Activated naive CD4-positive, alpha-beta T cell treated with anti-CD3 and anti-CD28 coated beads for 36 hours (primary cell): ENCODE data around the gene LIN7C. TPM values are rescaled to one million over a fixed set of nuclear protein-coding genes. Genes with fewer than 3 reads are reported as not detected.

Experiments used
- CTCF ChIA-PET: fragments of 350-600 bp; sonication (Branson Sonifier 250); formaldehyde crosslinking; loops from one replicate; lab custom pipeline; 2021; ENCODE audit warnings: antibody characterized with exemption; lab: Charles Lee
- DNase-seq: peaks from one replicate; pipeline ENCODE4 v3.0.0-alpha.2; 2020
- H3K27ac Mint-ChIP-seq: one replicate; pipeline ENCODE4 v1.8.0; 2021; ENCODE audit warnings: mild to moderate bottlenecking, mixed read lengths
- H3K27me3 Mint-ChIP-seq: one replicate; pipeline ENCODE4 v1.8.0; 2021; ENCODE audit warnings: low read depth, mixed read lengths
- H3K36me3 Mint-ChIP-seq: one replicate; pipeline ENCODE4 v1.8.0; 2021; ENCODE audit warnings: low read depth, mixed read lengths
- H3K4me1 Mint-ChIP-seq: one replicate; pipeline ENCODE4 v1.8.0; 2021; ENCODE audit warnings: low read depth, mixed read lengths
- H3K4me3 Mint-ChIP-seq: one replicate; pipeline ENCODE4 v1.8.0; 2021; ENCODE audit warnings: mild to moderate bottlenecking, moderate library complexity, mixed read lengths
- H3K9me3 Mint-ChIP-seq: one replicate; pipeline ENCODE4 v1.8.0; 2021; ENCODE audit warnings: mixed read lengths
- intact Hi-C: fragments of 100-400 bp; cut with micrococcal nuclease; formaldehyde crosslinking; loops from one replicate; pipeline ENCODE4 v1.15.1; 2023
- total RNA-seq, 2 experiments: library from RNA; stranded (reverse); gene quantifications; one replicate each; pipeline ENCODE4 v1.2.3, GENCODE V29; 2021

LIN7C gene, protein sequence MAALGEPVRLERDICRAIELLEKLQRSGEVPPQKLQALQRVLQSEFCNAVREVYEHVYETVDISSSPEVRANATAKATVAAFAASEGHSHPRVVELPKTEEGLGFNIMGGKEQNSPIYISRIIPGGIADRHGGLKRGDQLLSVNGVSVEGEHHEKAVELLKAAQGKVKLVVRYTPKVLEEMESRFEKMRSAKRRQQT
- 10 to 100 TPM; 30.5 to 31.1 TPM for total RNA-seq

DNA sequence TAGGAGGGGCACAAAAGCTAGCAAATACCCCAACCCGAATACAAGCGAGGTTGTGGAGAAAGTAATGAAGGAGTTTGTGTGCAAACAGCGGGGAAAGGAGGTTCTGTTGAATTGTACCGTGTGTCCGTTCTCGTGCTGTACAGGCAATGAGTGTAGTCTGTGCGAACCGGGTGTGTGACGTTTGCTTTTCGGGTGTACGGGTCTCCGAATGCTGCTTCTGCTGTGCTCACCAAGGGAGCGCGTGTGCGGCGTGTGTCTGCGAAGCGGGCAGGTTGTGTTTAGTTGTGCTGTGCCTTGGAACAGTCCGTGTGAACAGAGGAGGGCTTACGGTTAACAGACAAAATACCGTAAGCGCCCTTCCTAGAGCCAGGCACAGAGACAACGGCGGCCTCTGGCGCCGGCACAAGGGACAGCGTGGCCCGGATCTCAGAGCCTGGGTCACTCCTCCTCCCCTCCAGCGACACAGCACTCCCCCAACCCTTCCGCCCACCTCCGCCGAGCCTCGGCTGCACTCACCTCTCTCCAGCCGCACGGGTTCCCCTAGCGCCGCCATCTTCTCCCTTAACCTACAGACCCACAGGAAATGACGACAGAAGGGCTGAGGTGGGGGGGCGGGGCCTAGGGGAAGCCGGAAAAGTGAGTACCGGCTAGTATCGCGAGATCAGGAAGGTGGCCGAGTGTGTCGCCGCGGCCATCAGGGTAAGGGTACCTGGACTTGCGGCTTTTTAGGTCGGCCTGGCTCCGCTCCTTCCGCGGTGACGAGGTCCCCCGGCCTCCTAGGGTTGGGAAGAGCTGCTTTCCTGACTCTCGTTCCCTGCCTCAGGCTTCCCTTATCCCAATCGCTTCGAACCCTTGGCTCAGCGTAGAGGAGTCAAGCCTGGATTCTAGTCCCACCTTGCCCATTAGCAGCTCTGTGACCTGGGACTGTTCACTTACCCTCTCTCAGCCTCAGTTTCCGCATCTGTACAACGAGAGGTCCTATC, at the start of gene LIN7C:
Gene LIN7C (minus strand): TSS at position 570 of the 983 bp plus-strand sequence. CDS start 17 bp downstream, at position 553.
- Mint-ChIP-seq H3K4me3 (peak within 1 kb of the TSS; percentile 96), H3K4me1 (peaks cover 46% of the 10 kb centered on the region), H3K27me3 (no peaks in the 10 kb centered on the region), H3K9me3 (no peaks in the 10 kb centered on the region), H3K36me3 (peaks cover 7% of the 10 kb centered on the region), H3K27ac (peak within 1 kb of the TSS; percentile 95)
- intact Hi-C loops: loop anchor here (1.0 kb wide), 4 partner anchors 9 to 602 kb away; partner anchors contain the start of genes CCDC34, KIF18A, LGR4 and METTL15
- CTCF ChIA-PET: no interaction called here
- DNase-seq: peak; percentile 98

DNA sequence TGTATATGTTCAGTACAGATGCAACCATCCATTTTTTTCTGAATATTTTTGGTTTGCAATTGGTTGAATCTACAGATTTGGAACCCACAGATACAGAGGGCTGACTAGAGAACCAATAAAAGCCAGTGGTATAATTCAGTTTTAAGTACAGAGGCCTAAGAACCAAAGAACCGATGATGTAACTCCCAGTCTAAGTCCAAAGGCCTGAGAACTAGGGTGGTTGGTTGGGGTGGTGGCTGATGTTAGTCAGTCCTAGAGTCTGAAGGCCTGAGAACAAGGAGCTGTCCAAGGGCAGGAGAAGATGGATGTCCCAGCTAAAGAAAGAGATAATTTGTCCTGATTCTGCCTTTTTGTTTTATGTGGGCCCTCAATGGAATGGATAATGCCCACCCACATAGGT, 48.7 kb upstream of the LIN7C start:
- no peak overlapping the region for H3K4me3 Mint-ChIP-seq
- CTCF ChIA-PET: no interaction called here
- intact Hi-C loops: no loop called here
- H3K36me3 Mint-ChIP-seq: no peaks in the 10 kb centered on the region
- no peaks in the 10 kb centered on the region for H3K4me1 Mint-ChIP-seq
- DNase-seq: no peak
- no peaks in the 10 kb centered on the region for H3K27me3 Mint-ChIP-seq
- H3K9me3 Mint-ChIP-seq: no peaks in the 10 kb centered on the region
- H3K27ac Mint-ChIP-seq: no peak overlapping the region

DNA sequence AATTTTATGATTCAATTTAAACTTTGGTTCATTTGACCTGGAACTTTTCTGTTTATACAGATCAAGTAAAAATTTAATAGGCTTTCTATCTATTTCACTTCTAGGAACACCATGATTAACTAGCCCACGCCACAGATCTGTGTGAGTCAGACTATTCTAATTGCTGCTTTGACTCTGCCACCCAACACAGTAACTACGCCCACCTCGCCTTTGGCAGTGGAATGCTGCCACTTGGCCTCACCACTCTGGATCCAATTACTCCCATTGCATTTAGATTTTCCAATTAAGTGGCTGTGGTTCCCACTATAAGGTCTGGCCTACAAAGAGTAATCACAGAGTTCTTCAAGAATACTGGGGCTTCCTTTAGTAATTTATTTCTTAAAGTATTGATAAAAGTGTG, 46.6 kb upstream of the LIN7C start:
- no peak overlapping the region for H3K4me3 Mint-ChIP-seq
- no peak for DNase-seq
- intact Hi-C loops: no loop called here
- CTCF ChIA-PET: no interaction called here
- H3K27me3 Mint-ChIP-seq: no peaks in the 10 kb centered on the region
- H3K9me3 Mint-ChIP-seq: no peaks in the 10 kb centered on the region
- H3K27ac Mint-ChIP-seq: no peak overlapping the region
- H3K36me3 Mint-ChIP-seq: no peaks in the 10 kb centered on the region
- no peaks in the 10 kb centered on the region for H3K4me1 Mint-ChIP-seq

DNA sequence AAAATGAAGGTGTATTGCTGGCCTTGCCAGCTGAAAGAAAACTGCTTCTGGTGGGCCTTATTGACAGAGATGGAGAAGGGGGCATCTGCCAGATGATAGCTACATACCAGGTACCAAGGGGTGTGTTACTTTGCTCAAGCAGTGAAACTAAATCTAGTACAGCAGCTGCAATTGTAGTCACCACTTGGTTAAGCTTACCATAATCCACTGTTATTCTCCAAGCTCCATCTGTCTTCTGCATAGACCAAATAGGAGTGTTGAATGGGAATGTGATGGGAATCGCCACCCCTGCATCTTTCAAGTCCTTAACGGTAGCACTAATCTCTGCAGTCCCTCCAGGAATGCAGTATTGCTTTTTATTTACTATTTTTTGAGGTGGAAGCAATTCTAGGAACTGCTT, 45.8 kb upstream of the LIN7C start:
- no peak overlapping the region for H3K4me3 Mint-ChIP-seq
- no peaks in the 10 kb centered on the region for H3K27me3 Mint-ChIP-seq
- no peaks in the 10 kb centered on the region for H3K36me3 Mint-ChIP-seq
- H3K4me1 Mint-ChIP-seq: no peaks in the 10 kb centered on the region
- DNase-seq: no peak
- CTCF ChIA-PET: no interaction called here
- no peaks in the 10 kb centered on the region for H3K9me3 Mint-ChIP-seq
- intact Hi-C loops: no loop called here
- H3K27ac Mint-ChIP-seq: no peak overlapping the region

DNA sequence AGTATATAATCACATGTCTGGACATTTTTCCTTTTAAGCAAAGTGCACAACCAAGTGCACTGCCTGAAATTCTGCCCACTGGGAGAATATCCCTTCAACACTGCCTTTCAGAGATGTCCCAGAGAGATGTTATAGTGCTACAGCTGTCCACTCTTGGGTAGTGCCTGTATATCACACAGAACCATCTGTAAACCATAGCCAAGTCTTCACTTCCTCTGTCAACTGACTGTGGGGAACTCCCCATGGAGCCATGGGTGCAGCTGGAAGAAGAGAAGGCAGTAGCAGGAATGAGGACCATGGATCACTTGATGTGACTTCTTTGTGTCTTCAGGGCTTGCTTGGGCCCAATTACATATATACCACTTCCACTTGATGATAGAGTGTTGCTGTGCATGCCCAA, 44.6 kb upstream of the LIN7C start:
- no peaks in the 10 kb centered on the region for H3K9me3 Mint-ChIP-seq
- CTCF ChIA-PET: no interaction called here

DNA sequence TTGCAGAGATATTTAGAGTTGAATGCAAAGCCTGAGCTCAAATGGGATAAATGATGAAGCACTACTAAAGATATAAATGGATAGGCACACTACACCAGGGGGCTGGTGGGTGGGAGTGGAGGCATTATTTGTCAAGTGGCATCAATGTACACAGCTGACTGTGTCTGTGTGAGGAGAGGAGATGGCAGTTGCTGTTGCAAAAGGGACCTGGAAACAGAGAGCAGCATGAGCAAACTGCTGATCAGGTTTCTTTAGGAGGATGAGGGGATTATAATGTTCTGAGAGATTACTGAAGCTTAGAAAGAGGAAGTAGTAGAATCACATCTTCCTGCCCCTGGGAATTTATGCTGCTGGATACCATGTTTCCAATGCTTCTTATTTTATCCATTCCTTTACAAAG, 39.4 kb upstream of the LIN7C start:
- CTCF ChIA-PET: no interaction called here
- Mint-ChIP-seq H3K4me3 (no peak overlapping the region), H3K4me1 (no peaks in the 10 kb centered on the region), H3K36me3 (peaks cover 8% of the 10 kb centered on the region), H3K27ac (no peak overlapping the region), H3K9me3 (no peaks in the 10 kb centered on the region), H3K27me3 (no peaks in the 10 kb centered on the region)
- no peak for DNase-seq
- intact Hi-C loops: no loop called here

More for the DNA sequence above, 44.6 kb upstream of the LIN7C start:
- H3K27ac Mint-ChIP-seq: no peak overlapping the region
- no peaks in the 10 kb centered on the region for H3K27me3 Mint-ChIP-seq
- H3K4me3 Mint-ChIP-seq: no peak overlapping the region
- no peaks in the 10 kb centered on the region for H3K36me3 Mint-ChIP-seq
- H3K4me1 Mint-ChIP-seq: no peaks in the 10 kb centered on the region
- intact Hi-C loops: no loop called here
- no peak for DNase-seq

DNA sequence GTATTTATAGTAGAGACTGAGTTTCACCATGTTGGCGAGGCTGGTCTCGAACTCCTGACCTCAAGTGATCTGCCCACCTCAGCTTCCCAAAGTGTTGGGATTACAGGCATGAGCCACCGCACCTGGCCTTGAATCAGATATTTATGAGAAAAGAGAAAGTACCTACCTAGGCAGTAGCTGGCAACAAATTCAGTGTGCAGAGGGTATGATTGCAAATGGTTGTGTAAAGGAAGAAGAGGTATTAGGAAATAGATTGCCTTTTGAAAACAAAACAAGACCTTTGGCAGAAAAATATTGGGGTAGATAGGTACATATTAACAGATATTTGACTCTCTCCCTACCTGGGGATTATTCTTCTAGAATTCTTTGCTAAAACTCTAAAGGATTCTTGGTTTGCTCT, 38.5 kb upstream of the LIN7C start:
- no peaks in the 10 kb centered on the region for H3K4me1 Mint-ChIP-seq
- no peak overlapping the region for H3K27ac Mint-ChIP-seq
- no peak overlapping the region for H3K4me3 Mint-ChIP-seq
- DNase-seq: no peak
- peaks cover 8% of the 10 kb centered on the region for H3K36me3 Mint-ChIP-seq
- H3K27me3 Mint-ChIP-seq: no peaks in the 10 kb centered on the region
- intact Hi-C loops: no loop called here
- CTCF ChIA-PET: interaction anchor here (1.2 kb wide), 1 partner anchor 37 kb away, joined by 5 read pairs; no protein-coding TSS in a partner anchor
- H3K9me3 Mint-ChIP-seq: no peaks in the 10 kb centered on the region

DNA sequence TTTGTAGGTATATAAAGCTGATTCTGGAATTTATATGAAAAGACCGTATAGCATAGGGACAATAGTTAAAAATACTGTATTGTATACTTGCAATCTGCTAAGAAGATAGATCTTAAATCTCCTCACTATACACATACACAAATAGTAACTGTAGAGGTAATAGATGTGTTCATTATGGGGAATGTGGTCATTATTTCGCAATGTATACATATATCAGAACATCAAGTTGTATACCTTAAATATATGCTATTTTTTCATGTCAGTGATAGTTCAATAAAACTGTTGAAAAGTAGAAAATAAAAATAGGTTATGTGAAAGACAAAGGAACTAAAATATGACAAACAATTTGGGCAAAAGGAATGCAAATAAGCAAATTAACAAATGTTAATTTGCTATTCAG, 35.2 kb upstream of the LIN7C start:
- Mint-ChIP-seq H3K27ac (no peak overlapping the region), H3K27me3 (no peaks in the 10 kb centered on the region), H3K9me3 (no peaks in the 10 kb centered on the region), H3K36me3 (peaks cover 8% of the 10 kb centered on the region), H3K4me1 (no peaks in the 10 kb centered on the region), H3K4me3 (no peak overlapping the region)
- DNase-seq: no peak
- intact Hi-C loops: no loop called here
- CTCF ChIA-PET: no interaction called here

DNA sequence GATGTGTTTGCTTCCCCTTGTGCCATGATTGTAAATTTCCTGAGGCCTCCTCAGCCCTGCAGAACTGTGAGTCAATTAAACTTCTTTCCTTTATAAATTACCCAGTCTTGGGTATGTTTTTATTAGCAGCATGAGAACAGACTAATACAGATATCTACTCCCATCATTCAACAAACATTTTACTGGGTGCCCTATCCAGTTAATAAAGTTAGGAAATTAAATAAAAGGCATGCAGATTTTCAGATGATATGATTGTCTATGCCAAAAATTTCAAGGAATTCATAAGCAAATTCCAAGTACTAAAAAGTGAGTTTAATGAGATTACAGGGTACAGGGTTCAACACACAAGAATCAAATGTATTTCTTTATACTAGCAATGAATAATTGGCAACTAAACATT, 33.5 kb upstream of the LIN7C start:
- peaks cover 8% of the 10 kb centered on the region for H3K36me3 Mint-ChIP-seq
- no peak overlapping the region for H3K4me3 Mint-ChIP-seq
- no peaks in the 10 kb centered on the region for H3K9me3 Mint-ChIP-seq
- no peaks in the 10 kb centered on the region for H3K4me1 Mint-ChIP-seq
- H3K27ac Mint-ChIP-seq: no peak overlapping the region
- CTCF ChIA-PET: no interaction called here
- DNase-seq: no peak
- intact Hi-C loops: no loop called here
- H3K27me3 Mint-ChIP-seq: no peaks in the 10 kb centered on the region

DNA sequence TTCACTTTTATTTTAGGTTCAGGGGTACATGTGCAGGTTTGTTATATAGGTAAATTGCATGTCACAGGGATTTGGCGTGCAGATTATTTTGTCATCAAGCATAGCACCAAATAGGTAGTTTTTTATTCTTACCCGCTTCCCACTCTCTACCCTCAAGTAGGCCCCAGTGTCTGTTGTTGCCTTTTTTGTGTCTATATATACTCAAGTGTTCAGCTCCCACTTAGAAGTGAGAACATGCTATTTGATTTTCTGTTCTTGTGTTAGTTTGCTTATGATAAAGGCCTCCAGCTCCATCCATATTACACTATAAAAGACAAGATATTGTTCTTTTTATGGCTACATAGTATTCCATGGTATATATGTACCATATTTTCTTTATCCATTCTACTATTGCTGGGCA, 28.5 kb upstream of the LIN7C start:
- no peaks in the 10 kb centered on the region for H3K9me3 Mint-ChIP-seq
- H3K27me3 Mint-ChIP-seq: no peaks in the 10 kb centered on the region
- intact Hi-C loops: no loop called here
- no peak overlapping the region for H3K4me3 Mint-ChIP-seq
- H3K27ac Mint-ChIP-seq: no peak overlapping the region
- no peaks in the 10 kb centered on the region for H3K36me3 Mint-ChIP-seq
- no peaks in the 10 kb centered on the region for H3K4me1 Mint-ChIP-seq
- CTCF ChIA-PET: no interaction called here
- no peak for DNase-seq

DNA sequence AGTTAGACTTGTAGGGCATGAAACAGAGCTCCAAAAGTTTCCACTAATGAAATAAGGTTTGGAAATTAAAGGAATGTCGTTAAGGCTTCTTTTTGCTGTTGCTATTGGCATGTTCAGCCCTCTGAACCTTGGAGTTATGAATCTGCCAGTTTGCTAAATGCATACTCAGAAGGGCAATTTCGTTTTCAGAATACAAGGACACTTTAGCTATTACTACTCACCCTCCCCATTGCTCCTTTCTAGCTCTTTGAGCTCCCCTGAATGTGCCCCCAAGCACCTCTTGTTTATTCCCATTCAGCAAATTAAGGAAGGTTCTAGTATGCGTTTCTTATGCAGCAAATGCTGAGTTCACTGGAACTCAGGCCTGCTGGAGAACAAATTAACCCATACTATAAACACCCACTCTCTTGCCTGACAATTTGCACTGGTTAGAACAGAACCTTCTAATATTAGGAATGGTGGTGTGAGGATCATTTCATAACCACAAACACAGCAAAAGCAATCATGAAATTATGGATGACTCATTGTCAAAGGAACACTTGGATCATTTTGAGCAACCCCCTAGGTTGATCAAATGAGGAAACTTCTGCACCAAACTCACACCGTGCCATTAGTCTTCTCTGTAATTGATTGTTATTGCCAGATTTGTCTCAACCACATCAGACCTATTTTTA, 26.2 kb upstream of the LIN7C start:
- intact Hi-C loops: no loop called here
- CTCF ChIA-PET: no interaction called here
- H3K27me3 Mint-ChIP-seq: peaks cover under 1% of the 10 kb centered on the region
- H3K4me3 Mint-ChIP-seq: no peak overlapping the region
- H3K4me1 Mint-ChIP-seq: no peaks in the 10 kb centered on the region
- no peak overlapping the region for H3K27ac Mint-ChIP-seq
- no peak for DNase-seq
- H3K9me3 Mint-ChIP-seq: no peaks in the 10 kb centered on the region
- H3K36me3 Mint-ChIP-seq: no peaks in the 10 kb centered on the region

DNA sequence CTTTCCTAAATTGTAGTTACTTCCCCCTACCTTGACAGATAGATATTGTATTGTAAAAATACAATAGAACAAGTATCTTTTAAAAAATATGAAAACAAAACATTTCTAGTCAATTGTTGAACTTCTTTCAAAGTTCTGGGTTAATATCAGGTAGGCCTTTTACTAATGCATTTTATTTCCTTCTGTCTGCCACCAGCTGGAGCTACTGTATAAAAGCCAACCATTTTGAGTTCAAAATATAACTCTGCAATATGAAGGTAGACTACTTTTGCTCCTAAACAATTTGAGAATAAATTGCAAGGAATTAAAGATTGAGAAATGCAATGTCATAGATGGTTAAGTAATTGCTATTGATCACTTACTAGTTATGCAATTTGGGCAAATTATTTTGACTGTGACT, 22.1 kb upstream of the LIN7C start:
- DNase-seq: no peak
- intact Hi-C loops: no loop called here
- Mint-ChIP-seq H3K27me3 (peaks cover 2% of the 10 kb centered on the region), H3K4me3 (no peak overlapping the region), H3K27ac (no peak overlapping the region), H3K4me1 (no peaks in the 10 kb centered on the region), H3K9me3 (no peaks in the 10 kb centered on the region), H3K36me3 (no peaks in the 10 kb centered on the region)
- CTCF ChIA-PET: no interaction called here
